Smooth muscle cell of the umbilical artery (primary cell): ENCODE results near the gene PRAC2. TPM values are rescaled to one million over a fixed set of nuclear protein-coding genes. Genes with fewer than 3 reads are reported as not detected.

Experiments used
- total RNA-seq: library from RNA; depleted of rRNA; stranded (reverse); fragments of >200 nt; gene quantifications from 2 replicates; pipeline ENCODE4 v1.2.3, GENCODE V29; 2014

The PRAC2 gene
- total RNA-seq: not detected in 2 replicates

GRCh38 chr17:48722915-48723422, at the start of gene PRAC2:
TSS of gene PRAC2 (plus strand) at chr17:48723185. CDS start at chr17:48724411, 1,226 bp downstream.

GRCh38 chr17:48722201-48722907, 631 bp upstream of the PRAC2 start, which contains the start of gene PRAC1:
TSS of gene PRAC1 (minus strand) at chr17:48722518. CDS start at chr17:48722392, 126 bp downstream.

DNA sequence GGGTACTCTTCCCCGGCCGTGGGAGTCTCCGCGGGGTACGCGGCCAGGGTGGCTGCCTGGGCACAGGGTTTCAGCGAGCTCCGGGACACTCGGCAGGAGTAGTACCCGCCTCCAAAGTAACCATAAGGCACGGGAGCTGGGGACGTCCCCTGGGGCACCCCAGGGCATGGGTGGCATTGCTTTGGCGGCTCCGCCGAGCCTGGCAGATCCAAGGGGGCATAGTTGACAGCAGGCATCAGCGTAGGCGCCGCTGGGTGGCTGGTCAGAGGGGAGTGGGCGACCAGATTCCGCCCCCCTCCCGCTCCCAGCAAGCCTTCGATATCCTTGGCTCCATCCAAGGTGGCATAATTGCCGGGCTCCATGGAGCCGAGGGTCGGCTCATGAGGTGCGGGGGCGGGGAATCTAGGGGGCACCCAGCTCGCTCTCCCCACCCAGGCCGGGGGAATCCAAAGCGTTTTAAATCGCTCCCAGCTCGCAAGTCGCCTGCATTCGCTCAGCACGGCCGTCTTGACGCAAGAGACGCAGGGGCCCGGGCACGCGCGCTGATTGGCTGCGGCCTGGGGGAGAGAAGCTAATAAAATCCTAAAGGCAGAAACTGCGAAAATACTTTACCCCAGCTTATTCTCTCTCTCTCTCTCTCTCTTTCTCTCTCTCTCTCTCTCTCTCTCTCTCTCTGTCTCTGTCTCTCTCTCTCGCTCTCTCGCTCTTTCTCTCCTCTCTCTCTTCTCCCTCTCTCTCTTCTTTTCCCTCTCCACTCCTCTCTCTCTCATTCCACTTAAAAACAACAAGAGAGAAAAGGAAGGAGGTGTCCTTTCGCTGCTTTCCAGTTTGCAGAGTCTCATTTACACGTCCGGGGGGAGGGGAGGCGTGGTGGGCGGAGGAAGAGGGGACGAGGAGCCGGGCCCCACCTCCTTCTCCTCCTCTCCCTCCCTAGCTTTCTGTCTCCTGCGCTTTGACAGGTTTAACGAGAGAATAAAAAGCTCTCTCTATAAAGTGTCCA, 5.5 kb downstream of the PRAC2 start, which contains the start of gene HOXB13:
TSS of gene HOXB13 (minus strand) at position 519 of the 1,000 bp plus-strand sequence. CDS start at position 362, 157 bp downstream.

Other genes with a start within 250 kb of the PRAC2 start
- gene HOXB1, start 192.2 kb upstream of the PRAC2 start, total RNA-seq: not detected in 2 replicates
- 4.5 and 7.0 TPM in 2 replicates for gene HOXB2, start 178.1 kb upstream of the PRAC2 start, total RNA-seq
- 1.2 and 1.8 TPM in 2 replicates for gene HOXB4, start 144.8 kb upstream of the PRAC2 start, total RNA-seq
- gene HOXB3, start 132.9 kb upstream of the PRAC2 start, total RNA-seq: 5.6 and 8.4 TPM in 2 replicates
- gene HOXB5, start 129.4 kb upstream of the PRAC2 start, total RNA-seq: 0.09 TPM in 1 of 2 replicates, not detected in the other
- gene HOXB6, start 118.2 kb upstream of the PRAC2 start, total RNA-seq: 4.8 and 5.3 TPM in 2 replicates
- gene HOXB7, start 112.2 kb upstream of the PRAC2 start, total RNA-seq: 3.3 and 3.4 TPM in 2 replicates
- under 0.01 and 0.97 TPM in 2 replicates for gene HOXB8, start 107.9 kb upstream of the PRAC2 start, total RNA-seq
- gene HOXB9, start 96.8 kb upstream of the PRAC2 start, total RNA-seq: 0.30 and 0.92 TPM in 2 replicates
- not detected in 2 replicates for gene PRAC1, start 667 bp upstream of the PRAC2 start, total RNA-seq
- under 0.01 TPM in 1 of 2 replicates, not detected in the other for gene HOXB13, start 5.6 kb downstream of the PRAC2 start, total RNA-seq
- gene TTLL6, start 94.0 kb downstream of the PRAC2 start, total RNA-seq: 0.18 and 1.2 TPM in 2 replicates
- gene CALCOCO2, start 107.8 kb downstream of the PRAC2 start, total RNA-seq: 39.2 and 62.7 TPM in 2 replicates
- gene ATP5MC1, start 169.6 kb downstream of the PRAC2 start, total RNA-seq: 27.8 and 33.0 TPM in 2 replicates
- 49.9 and 78.2 TPM in 2 replicates for gene UBE2Z, start 185.2 kb downstream of the PRAC2 start, total RNA-seq
- gene SNF8, start 221.7 kb downstream of the PRAC2 start, total RNA-seq: 95.0 and 97.6 TPM in 2 replicates
- gene GIP, start 245.4 kb downstream of the PRAC2 start, total RNA-seq: not detected in 2 replicates